ENCODE data around the gene ATXN7. TPM values are rescaled to one million over a fixed set of nuclear protein-coding genes. Genes with fewer than 3 reads are reported as not detected.
A peak's percentile ranks its signal among the peaks of the same experiment; 100 is the strongest.

Gene ATXN7
- total and polyA plus RNA-seq, 10 of the 15 experiments (the other 5 are each of a cell fraction or from before 2014, with no cell fraction given) = 0.83 to 24.6 (median 8.5) TPM

- TF ChIP-seq KDM1A (IDR thresholded peaks at IDR 0.05; ENCODE audit: borderline replicate concordance) (no peak), REST (IDR thresholded peaks at IDR 0.05; ENCODE audit: low read depth, low read length) (0 out of 2 replicates have a peak, but pooled peaks have one; percentile 43), CREM (IDR thresholded peaks at IDR 0.05; ENCODE audit: low read depth) (peak; percentile 65; the same call in 1 of the 2 replicates), MAX (IDR thresholded peaks at IDR 0.05; ENCODE audit: low read depth, low read length) (peak; percentile 69; the same call in 1 of the 2 replicates), NBN (IDR thresholded peaks at IDR 0.05) (peak; percentile 50; the same call in 1 of the 2 replicates), ZBTB11 (CRISPR knock-in tag; IDR thresholded peaks at IDR 0.05) (peak; percentile 77), LARP7 (IDR thresholded peaks at IDR 0.05) (peak; percentile 95), ETV6 (conservative IDR thresholded peaks at IDR 0.05 in 1 of 2, IDR thresholded peaks at IDR 0.05 in 1 of 2; ENCODE audit: borderline replicate concordance in 1 of 2, low read depth in 1 of 2) (peak in 1 of 2 experiments; percentile 98; a peak in 2 of 4 replicates), ATF2 (IDR thresholded peaks at IDR 0.05; ENCODE audit: low read length) (no peak), ZBTB4 (CRISPR knock-in tag; IDR thresholded peaks at IDR 0.05) (no peak), ZZZ3 (IDR thresholded peaks at IDR 0.05; ENCODE audit: control insufficient read depth, insufficient read length, low read depth) (no peak), CHD4 (IDR thresholded peaks at IDR 0.05) (no peak), EZH2 (IDR thresholded peaks at IDR 0.05; ENCODE audit: borderline replicate concordance, control insufficient read depth, low read depth, low read length) (no peak)
- TF ChIP-seq, protein P1, sequence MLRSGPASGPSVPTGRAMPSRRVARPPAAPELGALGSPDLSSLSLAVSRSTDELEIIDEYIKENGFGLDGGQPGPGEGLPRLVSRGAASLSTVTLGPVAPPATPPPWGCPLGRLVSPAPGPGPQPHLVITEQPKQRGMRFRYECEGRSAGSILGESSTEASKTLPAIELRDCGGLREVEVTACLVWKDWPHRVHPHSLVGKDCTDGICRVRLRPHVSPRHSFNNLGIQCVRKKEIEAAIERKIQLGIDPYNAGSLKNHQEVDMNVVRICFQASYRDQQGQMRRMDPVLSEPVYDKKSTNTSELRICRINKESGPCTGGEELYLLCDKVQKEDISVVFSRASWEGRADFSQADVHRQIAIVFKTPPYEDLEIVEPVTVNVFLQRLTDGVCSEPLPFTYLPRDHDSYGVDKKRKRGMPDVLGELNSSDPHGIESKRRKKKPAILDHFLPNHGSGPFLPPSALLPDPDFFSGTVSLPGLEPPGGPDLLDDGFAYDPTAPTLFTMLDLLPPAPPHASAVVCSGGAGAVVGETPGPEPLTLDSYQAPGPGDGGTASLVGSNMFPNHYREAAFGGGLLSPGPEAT (IDR thresholded peaks at IDR 0.05; ENCODE audit: low read depth) = peak; percentile 60; the same call in 1 of the 2 replicates
These were observed 159.7 kb downstream of the ATXN7 start, which contains the start of gene PSMD6 (continued) for GRCh38 chr3:64023187-64023860.

All from GM12878 (cell line).